H1 (cell line): Measurements from ENCODE around the gene APOM. TPM values are rescaled to one million over a fixed set of nuclear protein-coding genes. Genes with fewer than 3 reads are reported as not detected.

ENCODE experiments used
- BACH1 ChIP-seq: IDR thresholded peaks from 2 replicates; pipeline ENCODE4 v1.6.1; 2012; ENCODE audit warnings: low read length, improper control_type of control experiment
- RNF2 ChIP-seq: fragments of 200-900, 300-1000 bp; sonication (generic); IDR thresholded peaks from 2 replicates; pipeline ENCODE4 v1.7.1; 2016; ENCODE audit warnings: borderline replicate concordance, low read depth, mild to moderate bottlenecking, antibody characterized with exemption, low read length; ENCODE audit not compliant: poor library complexity, severe bottlenecking; ENCODE audit errors: missing control alignments
- polyA plus RNA-seq, 7 experiments: library from polyadenylated mRNA; depleted of rRNA in 3 of 7; stranded (reverse) in 5 of 7; unstranded in 2 of 7; fragments of >200 nt in 5 of 7; fragments of 200-250 nt in 2 of 7; gene quantifications; 1 replicate in 5 of 7; 2 replicates in 1 of 7; 4 replicates in 1 of 7; pipeline versions ENCODE4 v1.2.1 to v1.2.3, GENCODE V29; 2011 to 2013; ENCODE audit warnings: missing spikeins in 2 of 7, mixed read lengths in 2 of 7
- total RNA-seq: library from RNA; stranded (reverse); fragmentation: NEBNext Ultra II Directional; extraction: Animal tissue kit (Norgen Biotek cat#: 25700); gene quantifications from 2 replicates; pipeline ENCODE4 v1.2.1, GENCODE V29; 2021
- TF ChIP-seq, protein P1 (sequence below): fragments of 300-600 bp; sonication (generic); IDR thresholded peaks from 2 replicates; pipeline ENCODE4 v1.7.1; 2012; ENCODE audit warnings: low read length, moderate library complexity, mild to moderate bottlenecking, inconsistent platforms; ENCODE audit not compliant: insufficient replicate concordance
- TF ChIP-seq, protein P2 (sequence below): IDR thresholded peaks from 2 replicates; pipeline ENCODE4 v1.6.1; 2012; ENCODE audit warnings: inconsistent platforms

The APOM gene
- total and polyA plus RNA-seq, 2 of the 8 experiments (the other 6 are each of a cell fraction or from before 2014, with no cell fraction given), result 3.4 to 12.0 TPM

GRCh38 chr6:31634969-31635575, 20.6 kb upstream of the APOM start (continued):
- TF ChIP-seq, protein P1, sequence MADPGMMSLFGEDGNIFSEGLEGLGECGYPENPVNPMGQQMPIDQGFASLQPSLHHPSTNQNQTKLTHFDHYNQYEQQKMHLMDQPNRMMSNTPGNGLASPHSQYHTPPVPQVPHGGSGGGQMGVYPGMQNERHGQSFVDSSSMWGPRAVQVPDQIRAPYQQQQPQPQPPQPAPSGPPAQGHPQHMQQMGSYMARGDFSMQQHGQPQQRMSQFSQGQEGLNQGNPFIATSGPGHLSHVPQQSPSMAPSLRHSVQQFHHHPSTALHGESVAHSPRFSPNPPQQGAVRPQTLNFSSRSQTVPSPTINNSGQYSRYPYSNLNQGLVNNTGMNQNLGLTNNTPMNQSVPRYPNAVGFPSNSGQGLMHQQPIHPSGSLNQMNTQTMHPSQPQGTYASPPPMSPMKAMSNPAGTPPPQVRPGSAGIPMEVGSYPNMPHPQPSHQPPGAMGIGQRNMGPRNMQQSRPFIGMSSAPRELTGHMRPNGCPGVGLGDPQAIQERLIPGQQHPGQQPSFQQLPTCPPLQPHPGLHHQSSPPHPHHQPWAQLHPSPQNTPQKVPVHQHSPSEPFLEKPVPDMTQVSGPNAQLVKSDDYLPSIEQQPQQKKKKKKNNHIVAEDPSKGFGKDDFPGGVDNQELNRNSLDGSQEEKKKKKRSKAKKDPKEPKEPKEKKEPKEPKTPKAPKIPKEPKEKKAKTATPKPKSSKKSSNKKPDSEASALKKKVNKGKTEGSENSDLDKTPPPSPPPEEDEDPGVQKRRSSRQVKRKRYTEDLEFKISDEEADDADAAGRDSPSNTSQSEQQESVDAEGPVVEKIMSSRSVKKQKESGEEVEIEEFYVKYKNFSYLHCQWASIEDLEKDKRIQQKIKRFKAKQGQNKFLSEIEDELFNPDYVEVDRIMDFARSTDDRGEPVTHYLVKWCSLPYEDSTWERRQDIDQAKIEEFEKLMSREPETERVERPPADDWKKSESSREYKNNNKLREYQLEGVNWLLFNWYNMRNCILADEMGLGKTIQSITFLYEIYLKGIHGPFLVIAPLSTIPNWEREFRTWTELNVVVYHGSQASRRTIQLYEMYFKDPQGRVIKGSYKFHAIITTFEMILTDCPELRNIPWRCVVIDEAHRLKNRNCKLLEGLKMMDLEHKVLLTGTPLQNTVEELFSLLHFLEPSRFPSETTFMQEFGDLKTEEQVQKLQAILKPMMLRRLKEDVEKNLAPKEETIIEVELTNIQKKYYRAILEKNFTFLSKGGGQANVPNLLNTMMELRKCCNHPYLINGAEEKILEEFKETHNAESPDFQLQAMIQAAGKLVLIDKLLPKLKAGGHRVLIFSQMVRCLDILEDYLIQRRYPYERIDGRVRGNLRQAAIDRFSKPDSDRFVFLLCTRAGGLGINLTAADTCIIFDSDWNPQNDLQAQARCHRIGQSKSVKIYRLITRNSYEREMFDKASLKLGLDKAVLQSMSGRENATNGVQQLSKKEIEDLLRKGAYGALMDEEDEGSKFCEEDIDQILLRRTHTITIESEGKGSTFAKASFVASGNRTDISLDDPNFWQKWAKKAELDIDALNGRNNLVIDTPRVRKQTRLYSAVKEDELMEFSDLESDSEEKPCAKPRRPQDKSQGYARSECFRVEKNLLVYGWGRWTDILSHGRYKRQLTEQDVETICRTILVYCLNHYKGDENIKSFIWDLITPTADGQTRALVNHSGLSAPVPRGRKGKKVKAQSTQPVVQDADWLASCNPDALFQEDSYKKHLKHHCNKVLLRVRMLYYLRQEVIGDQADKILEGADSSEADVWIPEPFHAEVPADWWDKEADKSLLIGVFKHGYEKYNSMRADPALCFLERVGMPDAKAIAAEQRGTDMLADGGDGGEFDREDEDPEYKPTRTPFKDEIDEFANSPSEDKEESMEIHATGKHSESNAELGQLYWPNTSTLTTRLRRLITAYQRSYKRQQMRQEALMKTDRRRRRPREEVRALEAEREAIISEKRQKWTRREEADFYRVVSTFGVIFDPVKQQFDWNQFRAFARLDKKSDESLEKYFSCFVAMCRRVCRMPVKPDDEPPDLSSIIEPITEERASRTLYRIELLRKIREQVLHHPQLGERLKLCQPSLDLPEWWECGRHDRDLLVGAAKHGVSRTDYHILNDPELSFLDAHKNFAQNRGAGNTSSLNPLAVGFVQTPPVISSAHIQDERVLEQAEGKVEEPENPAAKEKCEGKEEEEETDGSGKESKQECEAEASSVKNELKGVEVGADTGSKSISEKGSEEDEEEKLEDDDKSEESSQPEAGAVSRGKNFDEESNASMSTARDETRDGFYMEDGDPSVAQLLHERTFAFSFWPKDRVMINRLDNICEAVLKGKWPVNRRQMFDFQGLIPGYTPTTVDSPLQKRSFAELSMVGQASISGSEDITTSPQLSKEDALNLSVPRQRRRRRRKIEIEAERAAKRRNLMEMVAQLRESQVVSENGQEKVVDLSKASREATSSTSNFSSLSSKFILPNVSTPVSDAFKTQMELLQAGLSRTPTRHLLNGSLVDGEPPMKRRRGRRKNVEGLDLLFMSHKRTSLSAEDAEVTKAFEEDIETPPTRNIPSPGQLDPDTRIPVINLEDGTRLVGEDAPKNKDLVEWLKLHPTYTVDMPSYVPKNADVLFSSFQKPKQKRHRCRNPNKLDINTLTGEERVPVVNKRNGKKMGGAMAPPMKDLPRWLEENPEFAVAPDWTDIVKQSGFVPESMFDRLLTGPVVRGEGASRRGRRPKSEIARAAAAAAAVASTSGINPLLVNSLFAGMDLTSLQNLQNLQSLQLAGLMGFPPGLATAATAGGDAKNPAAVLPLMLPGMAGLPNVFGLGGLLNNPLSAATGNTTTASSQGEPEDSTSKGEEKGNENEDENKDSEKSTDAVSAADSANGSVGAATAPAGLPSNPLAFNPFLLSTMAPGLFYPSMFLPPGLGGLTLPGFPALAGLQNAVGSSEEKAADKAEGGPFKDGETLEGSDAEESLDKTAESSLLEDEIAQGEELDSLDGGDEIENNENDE, result no peak
- no peak for TF ChIP-seq RNF2
- TF ChIP-seq, protein P2, sequence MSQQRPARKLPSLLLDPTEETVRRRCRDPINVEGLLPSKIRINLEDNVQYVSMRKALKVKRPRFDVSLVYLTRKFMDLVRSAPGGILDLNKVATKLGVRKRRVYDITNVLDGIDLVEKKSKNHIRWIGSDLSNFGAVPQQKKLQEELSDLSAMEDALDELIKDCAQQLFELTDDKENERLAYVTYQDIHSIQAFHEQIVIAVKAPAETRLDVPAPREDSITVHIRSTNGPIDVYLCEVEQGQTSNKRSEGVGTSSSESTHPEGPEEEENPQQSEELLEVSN, result no peak
- no peak for TF ChIP-seq BACH1
